MM.1S (cell line): ENCODE data around the gene SPDEF.

Experiments used
- DNase-seq: peaks from one replicate; pipeline ENCODE4 v3.0.0-alpha.2; 2015
- H2AFZ ChIP-seq: fragments of 300-600 bp; sonication (generic); 2 replicates; pipeline ENCODE4 v1.6.0; 2016; ENCODE audit warnings: antibody characterized with exemption, low read length
- H3F3A ChIP-seq: fragments of 300-600 bp; sonication (generic); 2 replicates; pipeline ENCODE4 v1.6.1; 2016; ENCODE audit warnings: mild to moderate bottlenecking, antibody characterized with exemption, low read length, moderate library complexity, mixed read lengths; ENCODE audit not compliant: insufficient read depth
- H3K27ac ChIP-seq: fragments of 300-600 bp; sonication (generic); 2 replicates; pipeline ENCODE4 v1.5.1; 2016; ENCODE audit warnings: mild to moderate bottlenecking, low read length
- H3K27me3 ChIP-seq: fragments of 300-600 bp; sonication (generic); replicated peaks from 2 replicates; pipeline ENCODE4 v1.6.0; 2016; ENCODE audit warnings: low read length; ENCODE audit not compliant: insufficient read depth
- H3K36me3 ChIP-seq: fragments of 300-600 bp; sonication (generic); replicated peaks from 2 replicates; pipeline ENCODE4 v1.6.1; 2016; ENCODE audit warnings: mild to moderate bottlenecking, low read length, mixed read lengths; ENCODE audit not compliant: insufficient read depth
- H3K4me1 ChIP-seq: fragments of 300-600 bp; sonication (generic); 2 replicates; pipeline ENCODE4 v1.6.1; 2016; ENCODE audit warnings: low read length, mixed read lengths
- H3K4me2 ChIP-seq: fragments of 300-600 bp; sonication (generic); 2 replicates; pipeline ENCODE4 v1.6.0; 2016; ENCODE audit warnings: low read depth, low read length
- H3K4me3 ChIP-seq: fragments of 300-600 bp; sonication (generic); 2 replicates; pipeline ENCODE4 v1.5.1; 2016; ENCODE audit warnings: low read length, mixed read lengths
- H3K79me2 ChIP-seq: fragments of 300-600 bp; sonication (generic); 2 replicates; pipeline ENCODE4 v1.6.1; 2016; ENCODE audit warnings: mixed run types, low read length, mixed read lengths
- H3K9ac ChIP-seq: fragments of 300-600 bp; sonication (generic); 2 replicates; pipeline ENCODE4 v1.6.1; 2016; ENCODE audit warnings: low read length, mixed read lengths
- H3K9me2 ChIP-seq: fragments of 300-600 bp; sonication (generic); replicated peaks from 2 replicates; pipeline ENCODE4 v1.6.1; 2016; ENCODE audit warnings: mild to moderate bottlenecking, low read length, mixed read lengths; ENCODE audit not compliant: insufficient read depth
- H3K9me3 ChIP-seq: fragments of 300-600 bp; sonication (generic); replicated peaks from 2 replicates; pipeline ENCODE4 v1.6.1; 2016; ENCODE audit warnings: mild to moderate bottlenecking, low read length, mixed read lengths; ENCODE audit not compliant: insufficient read depth
- H4K20me1 ChIP-seq: fragments of 300-600 bp; sonication (generic); 2 replicates; pipeline ENCODE4 v1.6.1; 2016; ENCODE audit warnings: mild to moderate bottlenecking, low read length, moderate library complexity, mixed read lengths; ENCODE audit not compliant: insufficient read depth
- EZH2 ChIP-seq: fragments of 300-600 bp; sonication (generic); optimal IDR thresholded peaks from 2 replicates; pipeline ENCODE3; 2017; ENCODE audit warnings: low read depth, mild to moderate bottlenecking, antibody characterized with exemption, low read length, mixed read lengths
- EZH2phosphoT487 ChIP-seq: fragments of 300-600 bp; sonication (generic); IDR thresholded peaks from 2 replicates; pipeline ENCODE4 v1.6.1; 2018; ENCODE audit warnings: antibody characterized with exemption, low read length
- TF ChIP-seq, protein P1 (sequence below): fragments of 300-600 bp; sonication (generic); IDR thresholded peaks from 2 replicates; pipeline ENCODE4 v1.5.1; 2016; ENCODE audit warnings: antibody characterized with exemption, low read length, mixed read lengths

SPDEF gene

DNA sequence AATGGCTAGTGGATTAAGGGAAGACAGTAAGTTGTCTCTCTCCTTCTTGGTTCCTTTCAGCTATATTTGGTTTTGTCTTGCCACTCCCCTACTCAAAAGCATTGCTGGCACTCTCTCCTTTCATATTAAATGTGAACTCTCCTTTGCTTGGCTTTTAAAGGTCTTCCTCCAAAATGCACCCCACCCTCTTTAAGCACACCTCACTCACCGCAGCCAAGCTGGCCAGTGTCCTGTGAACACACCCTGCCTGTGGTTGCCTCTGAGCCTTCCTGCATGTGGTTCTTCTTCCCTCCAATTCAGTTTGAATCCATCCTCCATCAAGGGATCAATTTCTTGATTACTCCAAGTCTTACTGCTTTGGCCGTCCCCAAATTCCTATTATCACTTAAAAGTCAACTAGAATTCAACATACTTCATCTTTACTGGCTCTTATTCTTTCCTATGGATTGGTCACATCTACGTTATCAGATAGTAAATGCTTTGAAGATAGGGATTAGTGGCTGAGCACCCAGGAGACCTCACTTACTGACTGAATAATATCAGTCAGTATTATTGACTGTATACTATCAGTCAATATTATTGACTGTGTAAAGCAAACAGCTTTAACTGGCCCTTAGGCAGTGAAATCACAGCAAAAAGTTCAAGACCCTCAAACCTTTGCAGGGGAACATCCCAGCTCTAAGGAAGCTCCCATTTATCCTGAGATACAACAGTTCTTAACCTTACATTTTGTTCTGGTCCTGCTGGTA is 41.6 kb upstream of the SPDEF start:
- Histone ChIP-seq H3K9ac (no peak overlapping the region), H3K27ac (no peak overlapping the region), H3K79me2 (peaks cover 57% of the 10 kb centered on the region), H3F3A (no peaks in the 10 kb centered on the region), H4K20me1 (no peaks in the 10 kb centered on the region), H3K27me3 (no peaks in the 10 kb centered on the region), H3K36me3 (no peaks in the 10 kb centered on the region), H3K4me1 (no peaks in the 10 kb centered on the region), H3K9me3 (no peaks in the 10 kb centered on the region), H3K4me2 (no peak overlapping the region), H3K4me3 (no peak overlapping the region), H2AFZ (no peak overlapping the region), H3K9me2 (no peaks in the 10 kb centered on the region)
- TF ChIP-seq, protein P1, sequence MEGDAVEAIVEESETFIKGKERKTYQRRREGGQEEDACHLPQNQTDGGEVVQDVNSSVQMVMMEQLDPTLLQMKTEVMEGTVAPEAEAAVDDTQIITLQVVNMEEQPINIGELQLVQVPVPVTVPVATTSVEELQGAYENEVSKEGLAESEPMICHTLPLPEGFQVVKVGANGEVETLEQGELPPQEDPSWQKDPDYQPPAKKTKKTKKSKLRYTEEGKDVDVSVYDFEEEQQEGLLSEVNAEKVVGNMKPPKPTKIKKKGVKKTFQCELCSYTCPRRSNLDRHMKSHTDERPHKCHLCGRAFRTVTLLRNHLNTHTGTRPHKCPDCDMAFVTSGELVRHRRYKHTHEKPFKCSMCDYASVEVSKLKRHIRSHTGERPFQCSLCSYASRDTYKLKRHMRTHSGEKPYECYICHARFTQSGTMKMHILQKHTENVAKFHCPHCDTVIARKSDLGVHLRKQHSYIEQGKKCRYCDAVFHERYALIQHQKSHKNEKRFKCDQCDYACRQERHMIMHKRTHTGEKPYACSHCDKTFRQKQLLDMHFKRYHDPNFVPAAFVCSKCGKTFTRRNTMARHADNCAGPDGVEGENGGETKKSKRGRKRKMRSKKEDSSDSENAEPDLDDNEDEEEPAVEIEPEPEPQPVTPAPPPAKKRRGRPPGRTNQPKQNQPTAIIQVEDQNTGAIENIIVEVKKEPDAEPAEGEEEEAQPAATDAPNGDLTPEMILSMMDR, result no peak
- TF ChIP-seq EZH2phosphoT487, result no peak
- TF ChIP-seq EZH2, result no peak
- no peak for DNase-seq

DNA sequence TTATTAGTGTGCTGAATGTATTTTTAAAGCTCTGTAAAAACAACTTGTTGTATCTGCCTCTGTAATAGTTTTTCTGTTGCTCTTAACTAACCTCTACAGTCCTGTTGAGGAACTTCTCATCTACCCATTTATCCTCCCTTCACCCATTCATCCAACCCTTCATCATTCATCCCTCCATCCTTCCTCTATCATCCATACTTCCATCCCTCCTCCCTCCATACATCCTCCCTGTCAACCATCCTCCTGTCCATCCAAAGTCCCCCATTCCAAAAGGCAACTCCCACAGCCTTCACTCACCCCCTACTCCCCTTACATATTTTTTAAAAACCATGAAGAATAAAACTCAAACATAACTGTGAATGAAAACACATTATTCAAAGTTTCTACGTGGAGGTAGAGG is 40.7 kb upstream of the SPDEF start:
- no peaks in the 10 kb centered on the region for H3K9me3 ChIP-seq
- no peaks in the 10 kb centered on the region for H3K9me2 ChIP-seq
- H3K4me2 ChIP-seq, result no peak overlapping the region
- TF ChIP-seq, protein P1, result no peak
- no peak for TF ChIP-seq EZH2phosphoT487
- TF ChIP-seq EZH2, result no peak
- no peak overlapping the region for H3K4me3 ChIP-seq
- no peaks in the 10 kb centered on the region for H4K20me1 ChIP-seq
- DNase-seq, result no peak
- no peaks in the 10 kb centered on the region for H3F3A ChIP-seq
- no peak overlapping the region for H3K27ac ChIP-seq
- no peaks in the 10 kb centered on the region for H3K4me1 ChIP-seq
- no peaks in the 10 kb centered on the region for H3K27me3 ChIP-seq
- H3K9ac ChIP-seq, result no peak overlapping the region
- H2AFZ ChIP-seq, result no peak overlapping the region
- H3K36me3 ChIP-seq, result no peaks in the 10 kb centered on the region
- peaks cover 56% of the 10 kb centered on the region for H3K79me2 ChIP-seq

DNA sequence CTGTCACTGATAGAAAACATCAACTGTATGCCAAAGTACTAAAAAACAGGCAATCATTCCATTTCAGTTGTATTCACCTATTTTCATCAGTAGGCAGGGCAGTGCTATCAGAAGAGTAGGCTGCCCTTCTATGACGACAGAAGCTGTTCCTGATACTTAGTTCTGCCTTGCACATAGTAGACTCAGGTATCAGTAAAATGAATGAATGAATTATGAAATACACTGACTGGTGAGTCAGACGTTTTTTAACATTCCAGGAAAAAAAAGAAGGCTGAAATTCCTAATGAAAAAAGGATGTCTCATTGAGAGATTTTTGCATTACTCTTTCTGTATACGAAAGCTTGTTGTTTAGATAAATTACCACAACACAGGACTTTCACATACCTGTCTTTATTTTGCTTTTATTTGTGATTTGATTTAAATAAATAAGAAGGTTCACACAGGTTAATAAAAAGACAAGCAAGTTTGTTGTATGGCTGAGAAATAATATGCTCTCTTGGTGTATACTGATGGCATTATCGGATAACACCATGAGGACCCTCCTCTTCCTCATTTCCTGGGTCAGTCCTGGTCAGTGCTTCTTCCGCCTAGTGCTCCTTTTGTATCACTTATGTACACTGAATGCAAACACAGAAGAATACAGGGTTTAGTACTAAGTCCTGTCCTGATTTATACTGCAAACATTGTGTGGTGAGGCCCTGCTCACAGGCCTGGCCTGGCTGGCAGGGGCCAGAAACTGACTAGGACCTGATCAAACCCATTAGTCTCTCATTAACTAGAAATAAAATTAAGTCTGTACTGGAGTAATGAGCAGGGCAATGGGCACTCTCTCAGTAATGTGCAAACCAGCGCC is 39.4 kb upstream of the SPDEF start:
- no peak overlapping the region for H3K9ac ChIP-seq
- H3K36me3 ChIP-seq, result no peaks in the 10 kb centered on the region
- H3F3A ChIP-seq, result no peaks in the 10 kb centered on the region
- no peak overlapping the region for H3K27ac ChIP-seq
- no peaks in the 10 kb centered on the region for H3K9me2 ChIP-seq
- H3K79me2 ChIP-seq, result peaks cover 51% of the 10 kb centered on the region
- no peaks in the 10 kb centered on the region for H3K9me3 ChIP-seq
- H3K4me3 ChIP-seq, result no peak overlapping the region
- H2AFZ ChIP-seq, result no peak overlapping the region
- TF ChIP-seq EZH2 (no peak), EZH2phosphoT487 (no peak)
- TF ChIP-seq, protein P1, result no peak
- H3K4me1 ChIP-seq, result no peaks in the 10 kb centered on the region
- no peak for DNase-seq
- no peaks in the 10 kb centered on the region for H4K20me1 ChIP-seq
- no peak overlapping the region for H3K4me2 ChIP-seq
- H3K27me3 ChIP-seq, result no peaks in the 10 kb centered on the region
